HG03097 (cell line): Measurements from ENCODE around the gene SPATS2.
"Not testable (repeated sequence)": the region's sequence is repeated elsewhere in the genome, so short reads cannot be mapped to it uniquely, and the experiment has no call there.

Experiments
- ATAC-seq: cut with Tn5 transposase; IDR thresholded peaks from one replicate; pipeline ENCODE4 v1.9.1; 2021; ENCODE audit not compliant: unreplicated experiment, low FRiP score

SPATS2 gene

DNA sequence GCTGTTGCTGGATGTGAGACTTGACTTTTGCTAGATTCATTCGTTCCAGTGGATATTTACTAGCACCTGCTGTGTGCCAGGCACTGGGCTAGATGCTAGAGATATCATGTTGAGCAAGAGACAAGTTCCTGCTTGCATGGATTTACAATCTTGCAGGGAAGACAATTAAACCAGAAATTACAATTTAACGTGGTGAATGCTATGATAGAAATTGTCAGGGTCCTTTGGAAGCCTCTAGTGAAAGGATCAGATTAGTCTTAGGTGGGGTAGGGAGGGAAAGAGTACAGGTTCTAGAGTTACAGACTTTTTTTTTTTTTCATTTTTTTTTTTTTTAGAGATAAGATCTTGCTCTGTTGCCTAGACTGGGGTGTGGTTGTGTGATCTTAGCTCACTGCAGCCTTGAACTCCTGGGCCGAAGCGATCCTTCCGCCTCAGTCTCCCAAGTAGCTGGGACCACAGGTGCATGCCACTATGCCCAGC lies 36.7 kb downstream of the SPATS2 start:
- no peak for ATAC-seq

DNA sequence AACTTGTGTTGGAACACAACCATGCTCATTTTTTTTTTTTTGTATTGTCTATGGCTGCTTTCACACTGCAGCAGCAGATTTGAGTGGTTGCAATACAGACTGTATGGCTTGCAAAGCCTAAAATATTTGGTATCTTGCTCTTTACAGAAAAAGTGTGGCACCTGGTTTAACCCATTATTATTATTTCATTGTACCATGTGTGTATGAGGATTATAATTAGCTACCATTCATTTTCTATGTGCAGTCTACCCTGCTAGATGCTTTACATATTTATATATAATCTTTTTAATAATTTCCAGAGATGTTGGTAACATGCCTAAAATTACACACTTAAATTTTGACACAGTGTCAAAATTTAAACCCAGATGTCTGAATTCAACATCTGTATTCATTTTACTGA lies 37.7 kb downstream of the SPATS2 start:
- ATAC-seq: no peak

DNA sequence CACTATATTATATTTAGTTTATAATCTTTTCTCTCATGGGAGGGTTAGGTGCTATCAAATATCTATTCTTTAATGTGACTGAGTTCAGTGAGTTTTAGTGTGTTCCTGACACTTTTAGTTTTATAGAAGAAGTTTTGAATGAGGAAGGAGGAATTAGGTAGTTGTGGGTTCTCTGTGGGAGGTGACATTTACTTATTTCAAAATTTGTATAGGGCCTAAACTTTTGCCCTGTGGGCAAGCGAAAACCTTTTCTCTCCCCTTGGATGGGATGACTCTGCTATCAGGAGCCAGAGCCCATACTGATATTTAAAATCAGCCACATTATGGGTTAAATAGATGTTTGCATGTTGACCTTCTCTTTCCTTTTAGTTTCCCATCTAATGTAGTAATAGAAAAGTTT lies 43.6 kb downstream of the SPATS2 start:
- no peak for ATAC-seq

DNA sequence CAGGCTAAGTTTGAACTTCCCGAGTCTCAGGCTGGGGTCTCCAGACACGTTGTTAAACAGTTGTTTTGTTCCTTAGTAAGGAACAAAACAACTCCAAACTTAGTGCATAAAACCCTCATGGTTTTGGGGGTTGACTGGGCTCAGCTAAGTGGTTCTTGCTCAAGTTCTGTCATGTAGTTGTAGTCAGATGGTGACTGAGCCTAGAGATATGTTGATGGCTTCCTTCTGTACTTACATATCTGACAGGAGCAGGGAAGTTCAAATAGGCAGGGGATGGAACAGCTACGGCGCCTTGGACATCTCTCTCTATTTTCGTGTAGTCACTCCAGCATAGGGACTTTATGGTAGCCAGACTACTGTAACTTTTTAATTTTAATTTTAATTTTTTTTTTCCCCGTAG lies 45.7 kb downstream of the SPATS2 start:
- no peak for ATAC-seq

DNA sequence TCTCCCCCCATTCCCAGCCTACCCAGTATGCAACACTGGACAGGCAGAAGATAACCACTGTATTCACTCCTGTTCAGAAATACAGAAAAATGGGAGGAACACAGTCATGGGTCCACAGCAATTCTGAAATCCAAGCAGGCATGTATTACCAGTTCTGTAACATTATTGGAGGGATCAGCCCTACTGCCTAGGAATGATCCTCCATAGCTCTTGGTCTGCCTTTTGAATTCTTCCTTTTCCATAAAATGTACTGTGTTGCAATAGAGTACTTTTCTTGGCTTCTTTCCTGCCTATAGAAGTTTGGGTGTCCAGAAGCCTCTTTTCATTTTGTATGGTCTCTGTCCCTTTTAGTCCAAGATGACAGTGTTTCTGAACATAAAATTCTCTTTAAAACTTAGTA lies 46.5 kb downstream of the SPATS2 start:
- ATAC-seq: no peak

DNA sequence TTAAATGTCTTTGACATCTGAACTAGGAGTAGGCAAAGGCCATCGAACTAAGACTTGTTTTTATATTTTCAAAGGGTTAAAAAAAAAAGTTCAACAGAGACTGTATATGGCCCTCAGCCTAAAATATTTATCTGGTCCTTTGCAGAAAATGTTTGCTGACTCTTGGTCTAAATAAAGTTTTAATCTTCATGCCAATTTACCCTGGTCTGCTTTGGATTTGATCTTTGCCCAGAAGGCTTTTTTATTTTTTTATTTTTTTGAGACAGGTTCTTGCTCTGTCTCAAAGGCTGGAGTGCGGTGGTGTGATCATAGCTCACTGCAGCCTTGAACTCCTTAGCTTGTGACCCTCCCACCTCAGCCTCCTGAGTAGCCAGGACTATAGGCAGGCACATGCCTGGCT lies 47.1 kb downstream of the SPATS2 start:
- ATAC-seq: no peak

DNA sequence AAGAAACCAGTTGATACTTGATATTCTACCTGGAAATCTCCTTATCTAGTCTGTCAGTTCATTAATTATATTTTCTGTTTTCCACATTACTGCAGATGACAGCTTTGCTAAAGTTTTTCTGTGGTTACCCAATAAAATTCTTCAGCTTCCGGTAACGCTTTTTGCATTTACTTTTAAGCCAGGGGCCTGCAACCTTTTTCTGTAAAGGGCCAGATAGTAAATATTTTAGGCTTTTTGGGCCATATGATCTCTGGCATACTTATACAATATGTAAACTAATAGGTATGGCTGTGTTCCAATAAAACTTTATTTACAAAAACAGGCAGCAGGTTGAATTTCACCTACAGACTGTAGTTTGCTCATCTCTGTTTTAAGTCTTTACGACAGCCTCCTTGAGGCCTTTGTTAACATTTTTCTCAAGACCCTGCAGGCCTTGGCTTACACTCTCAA lies 48.3 kb downstream of the SPATS2 start:
- ATAC-seq: no peak

DNA sequence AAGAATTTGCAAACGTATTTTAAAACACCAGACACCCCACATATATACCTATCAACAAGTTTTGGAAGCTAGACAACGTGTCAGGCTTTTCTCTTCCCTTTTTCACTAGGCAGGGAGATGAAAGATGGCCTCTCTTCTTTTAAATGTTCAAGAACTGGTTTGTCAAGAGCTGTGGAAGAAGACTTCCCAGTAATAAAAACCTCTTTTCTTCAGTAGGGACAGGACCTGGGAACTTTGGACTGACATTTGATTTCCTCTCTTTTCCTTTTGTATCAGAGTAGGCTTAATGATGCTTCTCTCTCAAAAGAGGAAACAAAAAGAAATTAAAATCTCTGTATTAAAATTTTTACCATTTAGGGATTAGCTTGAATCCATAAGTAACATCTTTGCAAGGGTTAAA lies 49.6 kb downstream of the SPATS2 start:
- ATAC-seq: no peak

DNA sequence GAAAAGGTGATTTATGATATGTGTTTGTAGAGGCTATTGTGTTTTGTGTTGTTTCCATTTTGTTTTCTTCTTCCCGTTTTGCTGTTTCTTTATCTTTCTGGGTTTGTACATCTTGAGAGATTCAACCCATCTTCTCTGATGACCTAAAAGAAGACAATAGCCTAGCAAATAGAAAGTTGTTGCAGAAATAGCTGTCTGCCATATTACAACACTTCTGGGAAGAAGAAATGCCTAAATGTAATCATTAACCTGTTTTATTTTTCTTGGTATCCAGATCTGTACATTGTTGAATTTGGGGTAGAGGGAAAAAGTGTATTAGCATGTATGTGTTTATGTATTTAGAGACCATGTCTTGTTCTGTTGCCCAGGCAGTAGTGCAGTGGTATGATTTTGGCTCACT lies 50.3 kb downstream of the SPATS2 start:
- no peak for ATAC-seq

DNA sequence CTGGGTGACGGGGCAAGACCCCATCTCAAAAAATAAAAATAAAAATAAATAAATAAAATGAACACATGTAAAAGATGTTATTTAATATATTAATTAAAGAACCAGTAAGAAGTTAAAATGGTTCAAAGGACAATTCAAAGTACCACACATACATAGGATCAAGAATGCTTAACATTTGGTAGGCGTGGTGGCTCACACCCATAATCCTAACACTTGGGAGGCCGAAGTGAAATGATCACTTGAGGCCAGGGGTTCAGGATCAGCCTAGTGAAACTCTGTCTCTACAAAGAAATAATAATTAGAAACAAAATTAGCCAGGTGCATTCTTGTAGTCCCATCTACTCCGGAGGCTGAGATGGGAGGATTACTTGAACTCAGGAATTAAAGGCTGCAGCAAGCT lies 53.3 kb downstream of the SPATS2 start:
- ATAC-seq: no peak

DNA sequence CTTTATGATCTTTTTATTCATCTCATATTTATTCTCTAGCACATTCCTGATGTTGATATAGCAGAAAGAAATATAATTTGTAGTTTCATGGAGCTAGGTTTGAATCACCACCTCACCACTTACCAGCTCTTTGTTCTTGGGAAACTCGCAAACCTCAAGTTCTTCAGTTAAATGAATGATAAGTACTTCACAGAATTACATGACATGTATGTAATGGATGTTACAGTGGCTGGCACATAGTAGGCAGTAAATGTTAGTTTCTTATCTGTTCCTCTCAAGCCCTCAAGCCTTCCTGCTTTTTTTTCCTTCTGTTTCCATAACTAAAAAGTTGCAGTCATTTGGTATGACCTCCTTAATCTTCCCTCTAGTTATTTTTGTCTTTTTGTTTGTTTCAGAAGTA lies 54.9 kb downstream of the SPATS2 start:
- ATAC-seq: no peak

DNA sequence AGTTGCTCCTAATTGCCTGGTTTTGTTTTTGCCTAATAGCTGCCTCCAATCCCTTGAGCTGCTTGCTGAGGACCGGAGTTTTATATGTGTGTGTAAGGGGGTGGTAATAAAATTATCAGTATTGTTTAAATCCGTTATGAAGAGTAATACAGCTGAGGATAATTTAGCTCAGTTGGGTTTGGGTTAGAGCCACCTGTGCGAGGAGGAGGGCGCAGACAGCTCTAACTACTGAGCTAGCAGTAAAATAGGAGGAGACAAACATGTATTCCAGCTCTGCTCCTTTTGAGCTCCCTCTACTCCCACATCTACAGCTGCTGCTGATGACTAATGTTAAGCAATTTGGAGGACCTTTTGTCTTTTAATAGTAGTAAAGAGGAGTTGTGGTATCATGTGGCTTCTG lies 61.5 kb downstream of the SPATS2 start:
- ATAC-seq: no peak

DNA sequence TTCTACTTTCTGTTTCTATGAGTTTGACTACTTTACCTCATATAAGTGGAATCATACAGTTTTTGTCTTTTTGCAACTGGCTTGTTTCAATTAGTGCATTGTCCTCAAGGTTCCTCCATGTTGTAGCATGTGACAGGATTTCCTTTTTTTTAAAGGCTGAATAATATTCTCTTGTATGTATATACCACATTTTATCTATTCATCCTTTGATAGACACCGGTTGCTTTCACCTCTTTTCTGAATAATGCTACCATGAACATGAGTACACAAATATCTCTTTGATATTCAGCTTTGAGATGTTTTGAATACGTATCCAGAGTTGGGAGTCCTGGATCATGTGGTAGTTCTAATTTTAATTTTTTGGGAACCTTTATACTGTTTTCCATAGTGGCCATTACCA lies 65.4 kb downstream of the SPATS2 start:
- ATAC-seq: no peak

DNA sequence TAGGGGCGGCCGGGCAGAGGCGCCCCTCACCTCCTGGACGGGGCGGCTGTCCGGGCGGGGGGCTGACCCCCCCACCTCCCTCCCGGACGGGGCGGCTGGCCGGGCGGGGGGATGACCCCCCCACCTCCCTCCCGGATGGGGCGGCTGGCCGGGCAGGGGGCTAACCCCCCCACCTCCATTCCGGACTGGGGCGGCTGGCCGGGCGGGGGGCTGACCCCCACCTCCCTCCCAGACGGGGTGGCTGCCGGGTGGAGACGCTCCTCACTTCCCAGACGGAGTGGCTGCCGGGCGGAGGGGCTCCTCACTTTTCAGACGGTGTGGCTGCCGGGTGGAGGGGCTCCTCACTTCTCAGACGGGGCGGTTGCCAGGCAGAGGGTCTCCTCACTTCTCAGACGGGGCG lies 69.5 kb downstream of the SPATS2 start:
- not testable (repeated sequence) for ATAC-seq

DNA sequence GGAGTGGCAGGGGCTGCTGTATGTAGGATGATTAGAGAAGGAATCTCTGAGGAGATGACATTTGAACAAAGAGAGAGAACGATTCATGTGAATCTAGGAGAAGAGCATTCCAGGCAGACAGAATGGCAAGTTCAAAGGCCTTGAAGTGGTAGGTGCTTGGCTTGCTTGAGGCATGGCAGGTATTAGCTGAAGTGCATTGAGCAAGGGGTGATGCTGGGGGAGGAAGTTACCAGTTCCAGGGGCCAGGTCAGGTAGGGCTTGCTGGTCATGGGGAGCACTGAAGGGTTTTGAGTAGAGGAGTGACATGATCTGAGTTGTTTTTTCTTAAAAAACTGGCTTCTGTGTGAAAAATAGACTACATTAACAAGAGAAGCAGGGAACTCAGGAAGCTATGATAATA lies 71.8 kb downstream of the SPATS2 start:
- no peak for ATAC-seq

DNA sequence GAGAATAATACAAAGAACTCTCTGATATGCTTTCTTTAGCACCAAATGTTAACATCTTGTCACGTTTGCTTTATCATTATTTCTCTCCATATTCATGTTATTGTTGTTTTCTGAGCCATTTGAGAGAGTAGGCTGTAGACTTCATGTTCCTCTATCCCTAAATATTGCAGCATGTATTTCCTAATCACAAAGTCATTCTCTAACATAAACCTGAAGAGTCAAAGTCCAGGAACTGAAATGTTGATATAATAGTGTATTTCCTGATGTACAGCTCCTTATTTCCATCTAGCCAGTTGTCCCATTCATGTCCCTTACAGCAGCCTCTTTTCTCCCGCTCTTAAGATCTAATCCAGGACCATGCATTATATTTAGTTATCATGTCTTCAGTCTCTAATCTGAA lies 72.8 kb downstream of the SPATS2 start:
- no peak for ATAC-seq

DNA sequence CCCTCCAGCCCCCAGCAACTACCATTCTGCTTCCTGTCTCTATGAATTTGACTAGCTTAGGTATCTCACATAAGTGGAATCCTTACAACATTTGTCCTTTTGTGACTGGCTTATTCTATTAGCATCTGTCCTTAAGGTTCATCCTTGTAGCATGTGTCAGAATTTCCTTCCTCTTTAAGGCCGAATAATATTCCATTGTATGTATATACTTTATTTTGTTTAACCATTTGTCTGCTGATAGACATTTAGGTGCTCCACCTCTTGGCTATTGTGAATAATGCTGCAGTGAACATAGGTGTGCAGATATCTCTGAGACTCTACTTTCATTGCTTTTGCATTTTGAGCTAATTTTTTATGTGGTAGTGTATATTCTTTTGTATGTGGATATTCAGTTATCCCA lies 75.7 kb downstream of the SPATS2 start:
- no peak for ATAC-seq

DNA sequence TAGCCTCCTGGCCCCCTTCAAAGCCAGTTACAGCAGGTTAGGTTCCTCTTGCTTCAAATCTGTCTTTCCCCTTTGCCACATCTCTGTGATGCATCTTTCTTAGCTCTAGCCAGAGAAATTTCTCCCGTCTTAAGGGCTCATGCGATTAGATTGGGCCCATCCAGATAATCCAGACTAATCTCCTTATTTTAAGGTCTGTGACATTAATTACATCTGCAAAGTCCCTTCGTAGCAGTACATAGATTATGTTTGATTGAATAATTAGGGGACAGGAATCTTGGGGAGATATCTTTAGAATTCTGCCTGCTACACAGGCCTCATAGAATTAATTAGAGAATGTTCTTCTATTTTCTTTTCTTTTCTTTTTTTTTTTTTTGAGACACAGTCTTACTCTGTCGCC lies 79.3 kb downstream of the SPATS2 start:
- no peak for ATAC-seq

DNA sequence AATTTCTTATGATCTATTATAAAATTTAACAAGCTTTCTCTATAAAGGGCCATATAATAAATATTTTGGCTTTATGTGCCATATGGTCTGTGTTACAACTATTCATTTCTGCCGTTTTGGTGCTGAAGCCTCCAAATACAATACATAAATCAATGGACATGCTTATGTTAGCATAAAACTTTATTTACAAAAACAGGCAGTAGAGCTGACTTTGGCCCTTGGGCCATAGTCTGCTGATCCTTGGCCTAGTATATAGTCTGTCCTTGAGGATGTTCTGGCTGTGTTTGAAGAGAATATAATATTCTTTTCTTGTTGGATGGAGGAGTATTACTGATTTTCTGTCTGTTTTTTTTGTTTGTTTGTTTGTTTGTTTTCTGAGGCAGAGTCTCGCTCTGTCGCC lies 81.6 kb downstream of the SPATS2 start:
- no peak for ATAC-seq

DNA sequence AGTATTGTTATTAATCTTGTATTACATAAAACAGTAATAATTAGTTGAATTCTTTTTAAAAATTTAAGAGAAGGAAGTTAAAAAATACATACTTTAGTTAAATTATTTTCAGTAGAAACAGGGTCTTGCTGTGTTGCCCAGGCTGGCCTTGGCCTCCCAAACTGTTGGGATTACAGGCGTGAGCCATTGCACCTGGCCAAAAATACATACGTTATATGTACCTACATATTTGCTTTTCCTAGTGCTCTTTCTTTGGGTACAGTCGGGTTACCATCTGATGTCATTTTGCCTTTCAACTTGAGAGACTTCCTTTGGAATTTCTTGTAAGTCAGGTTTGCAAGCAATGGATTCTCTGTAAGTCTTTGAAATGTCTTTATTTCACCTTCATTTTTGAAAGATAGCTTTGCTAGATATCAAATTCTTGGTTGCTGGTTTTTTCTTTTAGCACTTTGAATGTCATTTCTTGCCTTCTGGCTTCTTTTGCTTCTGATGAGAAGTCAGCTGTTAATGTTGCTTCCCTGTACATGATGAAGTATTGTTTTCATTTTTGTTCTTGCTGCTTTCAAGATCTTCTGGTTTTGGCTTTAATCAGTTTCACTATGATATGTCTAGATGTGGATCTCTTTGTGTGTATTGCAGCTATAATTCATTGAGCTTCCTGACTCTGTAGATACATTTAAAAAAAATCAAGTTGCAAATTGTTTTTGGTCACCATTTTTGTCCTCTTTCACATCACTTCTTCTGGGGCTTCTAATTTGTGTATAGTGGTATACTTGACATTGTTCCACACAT lies 84.4 kb downstream of the SPATS2 start:
- ATAC-seq: peak; percentile 66

DNA sequence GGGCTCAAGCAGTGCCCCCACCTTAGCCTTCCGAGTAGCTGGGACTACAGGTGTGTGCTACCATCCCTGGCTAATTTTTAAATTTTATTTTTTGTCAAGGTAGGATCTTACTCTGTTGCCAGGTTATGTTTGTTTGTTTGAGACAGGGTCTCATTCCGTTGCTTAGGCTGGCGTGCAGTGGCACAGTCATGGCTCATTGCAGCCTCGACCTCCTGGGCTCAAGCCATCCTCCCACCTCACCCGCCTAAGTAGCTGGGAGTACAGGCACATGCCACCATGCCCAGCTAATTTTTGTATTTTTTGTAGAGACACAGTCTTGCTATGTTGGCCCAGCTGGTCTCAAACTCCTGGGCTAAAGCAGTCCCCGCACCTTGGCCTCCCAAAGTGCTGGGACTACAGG lies 88.2 kb downstream of the SPATS2 start:
- ATAC-seq: no peak

DNA sequence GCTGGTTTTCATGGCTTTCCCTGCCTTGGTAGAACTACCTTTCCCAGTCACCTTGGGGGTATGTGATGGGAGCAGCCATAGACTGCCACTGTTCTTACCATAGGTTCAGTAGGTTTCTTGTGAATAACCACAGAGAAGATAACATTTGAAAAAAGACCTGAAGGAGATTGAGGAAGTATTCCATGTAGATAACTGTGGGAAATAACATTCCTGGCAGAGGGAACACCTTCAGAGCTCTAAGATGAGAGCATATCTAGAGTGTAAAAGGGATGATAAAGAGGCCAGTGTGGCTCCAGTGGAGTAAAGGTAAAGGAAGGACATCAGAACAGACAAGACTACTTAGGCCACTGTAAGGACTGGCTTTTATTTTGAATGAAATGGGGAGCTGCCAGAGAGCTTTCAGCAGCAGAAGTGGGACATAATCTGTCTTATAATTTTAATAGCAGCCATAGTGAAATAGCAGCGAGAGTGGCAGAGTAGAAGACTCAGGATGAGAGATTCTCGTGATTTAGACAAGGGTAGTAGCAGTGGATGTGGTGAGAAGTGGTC lies 88.9 kb downstream of the SPATS2 start:
- no peak for ATAC-seq
